GM23338 (cell line): Measurements from ENCODE around the gene PPFIBP2.

ENCODE experiments used
- CREB1 ChIP-seq: fragments of 250-450 bp; sonication (Bioruptor Pico); IDR thresholded peaks from 2 replicates; pipeline ENCODE4 v1.5.0; 2020; ENCODE audit warnings: low read depth, mild to moderate bottlenecking, moderate library complexity
- CTCF ChIP-seq, 2 experiments: fragments of 200-600 bp in 1 of 2; sonication (generic) in 1 of 2; conservative IDR thresholded peaks; 2 replicates each; pipeline versions ENCODE4 v1.5.1 to v1.6.1; 2016 to 2017; ENCODE audit warnings: antibody characterized with exemption in 2 of 2, low read depth in 2 of 2, mild to moderate bottlenecking in 2 of 2, moderate library complexity in 1 of 2
- EZH2 ChIP-seq: fragments of 200-600 bp; sonication (generic); IDR thresholded peaks from one replicate; pipeline ENCODE4 v1.8.0; 2017; ENCODE audit warnings: antibody characterized with exemption, mild to moderate bottlenecking, low read depth; ENCODE audit not compliant: unreplicated experiment
- EZH2phosphoT487 ChIP-seq: fragments of 200-600 bp; sonication (generic); IDR thresholded peaks from one replicate; pipeline ENCODE4 v1.8.1; 2018; ENCODE audit warnings: antibody characterized with exemption; ENCODE audit not compliant: unreplicated experiment
- JUNB ChIP-seq: IDR thresholded peaks from one replicate; pipeline ENCODE4 v1.6.1; 2016; ENCODE audit warnings: antibody characterized with exemption; ENCODE audit not compliant: unreplicated experiment
- POLR2AphosphoS5 ChIP-seq: IDR thresholded peaks from 2 replicates; pipeline ENCODE4 v1.6.1; 2016; ENCODE audit warnings: antibody characterized with exemption, low read depth
- STAT1 ChIP-seq: IDR thresholded peaks from one replicate; pipeline ENCODE4 v1.6.1; 2016; ENCODE audit warnings: antibody characterized with exemption; ENCODE audit not compliant: unreplicated experiment

- no peak for TF ChIP-seq CTCF (conservative IDR thresholded peaks at IDR 0.05; ENCODE audit: low read depth in 2 of 2)
- TF ChIP-seq CREB1 (CRISPR knock-in tag): no peak
- no peak for TF ChIP-seq EZH2
- TF ChIP-seq EZH2phosphoT487: no peak
- TF ChIP-seq JUNB: no peak
- TF ChIP-seq POLR2AphosphoS5: no peak
- TF ChIP-seq STAT1: no peak
Observed at GRCh38 chr11:7595951-7596350, 82.2 kb downstream of the PPFIBP2 start.
